ACC112 (cell line): ENCODE measurements around the gene SPAG16.

Experiments
- H2AFZ ChIP-seq: fragments of 200-600 bp; sonication (generic); one replicate; pipeline ENCODE4 v1.6.0; 2017; ENCODE audit warnings: antibody characterized with exemption, low read length; ENCODE audit not compliant: unreplicated experiment
- H3K27ac ChIP-seq: fragments of 200-600 bp; sonication (generic); 2 replicates; pipeline ENCODE4 v1.5.1; 2014; ENCODE audit warnings: low read depth, mild to moderate bottlenecking, antibody characterized with exemption, low read length, moderate library complexity
- H3K27me3 ChIP-seq: fragments of 200-600 bp; sonication (generic); 2 replicates; pipeline ENCODE4 v1.6.1; 2014; ENCODE audit warnings: mild to moderate bottlenecking, antibody characterized with exemption, low read length, moderate library complexity, mixed read lengths; ENCODE audit not compliant: insufficient read depth
- H3K36me3 ChIP-seq: fragments of 200-600 bp; sonication (generic); 2 replicates; pipeline ENCODE4 v1.6.1; 2016; ENCODE audit warnings: mild to moderate bottlenecking, antibody characterized with exemption, low read length, moderate library complexity, mixed read lengths; ENCODE audit not compliant: insufficient read depth
- H3K4me1 ChIP-seq: fragments of 200-600 bp; sonication (generic); one replicate; pipeline ENCODE4 v1.6.1; 2016; ENCODE audit warnings: low read length, mixed read lengths; ENCODE audit not compliant: insufficient read depth, unreplicated experiment, control insufficient read depth
- H3K4me3 ChIP-seq: fragments of 200-600 bp; sonication (generic); 2 replicates; pipeline ENCODE4 v1.5.1; 2014; ENCODE audit warnings: mild to moderate bottlenecking, low read depth, low read length
- H3K79me2 ChIP-seq: fragments of 200-600 bp; sonication (generic); one replicate; pipeline ENCODE4 v1.6.0; 2016; ENCODE audit warnings: low read length; ENCODE audit not compliant: control insufficient read depth, unreplicated experiment, insufficient read depth

Gene SPAG16

GRCh38 chr2:214436470-214436869 lies 1152.2 kb downstream of the SPAG16 start:
- H3K79me2 ChIP-seq, result no peaks in the 10 kb centered on the region
- H2AFZ ChIP-seq, result no peak overlapping the region
- no peaks in the 10 kb centered on the region for H3K4me1 ChIP-seq
- no peak overlapping the region for H3K27ac ChIP-seq
- no peaks in the 10 kb centered on the region for H3K27me3 ChIP-seq
- H3K36me3 ChIP-seq, result no peaks in the 10 kb centered on the region
- H3K4me3 ChIP-seq, result no peak overlapping the region

GRCh38 chr2:214450118-214450894 lies 1166.0 kb downstream of the SPAG16 start:
- no peak overlapping the region for H3K4me3 ChIP-seq
- no peak overlapping the region for H3K27ac ChIP-seq
- no peaks in the 10 kb centered on the region for H3K27me3 ChIP-seq
- H3K79me2 ChIP-seq, result no peaks in the 10 kb centered on the region
- no peaks in the 10 kb centered on the region for H3K4me1 ChIP-seq
- no peak overlapping the region for H2AFZ ChIP-seq
- no peaks in the 10 kb centered on the region for H3K36me3 ChIP-seq

- H3K4me1 ChIP-seq, result no peaks in the 10 kb centered on the region
- no peaks in the 10 kb centered on the region for H3K27me3 ChIP-seq
- H3K36me3 ChIP-seq, result no peaks in the 10 kb centered on the region
- no peak overlapping the region for H2AFZ ChIP-seq
- H3K4me3 ChIP-seq, result no peak overlapping the region
- no peaks in the 10 kb centered on the region for H3K79me2 ChIP-seq
- no peak overlapping the region for H3K27ac ChIP-seq
Observed at GRCh38 chr2:214451516-214452275, 1167.4 kb downstream of the SPAG16 start.
